H1 (cell line): ENCODE data around the gene RYR3. TPM values are rescaled to one million over a fixed set of nuclear protein-coding genes. Genes with fewer than 3 reads are reported as not detected.

Source experiments
- RNF2 ChIP-seq: fragments of 200-900, 300-1000 bp; sonication (generic); IDR thresholded peaks from 2 replicates; pipeline ENCODE4 v1.7.1; 2016; ENCODE audit warnings: borderline replicate concordance, low read depth, mild to moderate bottlenecking, antibody characterized with exemption, low read length; ENCODE audit not compliant: poor library complexity, severe bottlenecking; ENCODE audit errors: missing control alignments
- SIN3A ChIP-seq, 2 experiments: IDR thresholded peaks in 1 of 2; conservative IDR thresholded peaks in 1 of 2; 2 replicates each; pipeline ENCODE4 v1.6.1; 2011 to 2012; ENCODE audit warnings: low read length in 2 of 2, improper control_type of control experiment in 1 of 2, low read depth in 1 of 2, mild to moderate bottlenecking in 1 of 2
- TCF12 ChIP-seq: IDR thresholded peaks from 2 replicates; pipeline ENCODE4 v1.6.1; 2011; ENCODE audit warnings: low read depth, mild to moderate bottlenecking, low read length
- polyA plus RNA-seq, 7 experiments: library from polyadenylated mRNA; depleted of rRNA in 3 of 7; stranded (reverse) in 5 of 7; unstranded in 2 of 7; fragments of >200 nt in 5 of 7; fragments of 200-250 nt in 2 of 7; gene quantifications; 1 replicate in 5 of 7; 2 replicates in 1 of 7; 4 replicates in 1 of 7; pipeline versions ENCODE4 v1.2.1 to v1.2.3, GENCODE V29; 2011 to 2013; ENCODE audit warnings: missing spikeins in 2 of 7, mixed read lengths in 2 of 7
- total RNA-seq: library from RNA; stranded (reverse); fragmentation: NEBNext Ultra II Directional; extraction: Animal tissue kit (Norgen Biotek cat#: 25700); gene quantifications from 2 replicates; pipeline ENCODE4 v1.2.1, GENCODE V29; 2021

RYR3 gene
- total and polyA plus RNA-seq, 2 of the 8 experiments (the other 6 are each of a cell fraction or from before 2014, with no cell fraction given), result 0.33 to 3.4 TPM

DNA sequence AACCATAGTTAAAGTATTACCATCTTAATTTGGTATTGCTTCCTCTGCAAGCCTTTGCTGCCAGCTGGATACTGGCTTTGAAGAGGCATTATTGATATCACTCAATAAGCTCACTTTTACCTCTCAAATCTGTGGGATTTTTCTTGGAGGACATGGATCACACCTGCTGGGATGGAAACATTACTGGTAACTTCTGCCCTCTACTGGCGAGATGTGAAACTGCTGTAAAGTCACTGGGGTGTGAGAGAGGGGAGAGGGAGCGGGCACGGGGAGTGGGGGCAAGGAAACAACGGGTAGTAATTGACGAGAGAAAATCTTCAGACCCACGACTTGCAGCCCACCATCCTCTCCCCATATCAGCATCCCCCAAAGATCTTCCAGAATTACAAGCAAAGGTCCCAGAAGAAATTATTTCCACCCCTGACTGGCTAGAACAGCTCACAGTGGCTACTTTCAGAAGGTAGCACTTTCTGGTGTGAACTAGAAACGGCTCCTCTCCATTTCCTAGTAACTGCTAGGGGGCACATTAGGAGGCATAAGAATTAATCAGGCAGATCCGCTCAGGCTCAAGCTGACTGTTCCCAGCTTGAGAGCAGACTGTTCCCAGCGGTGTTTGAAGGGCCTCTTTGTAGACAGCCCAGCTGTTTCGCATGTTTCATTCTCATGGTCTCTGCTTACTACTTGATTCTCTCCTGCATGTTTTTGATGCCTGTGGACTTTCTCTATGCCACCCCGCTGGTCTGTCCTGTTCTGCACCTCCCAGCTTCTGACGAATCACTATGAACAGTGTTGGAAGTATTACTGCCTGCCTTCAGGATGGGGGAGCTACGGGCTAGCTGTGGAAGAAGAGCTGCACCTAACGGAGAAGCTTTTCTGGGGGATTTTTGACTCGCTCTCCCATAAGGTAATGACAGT, 427.2 kb downstream of the RYR3 start (continued):
- TF ChIP-seq SIN3A (conservative IDR thresholded peaks at IDR 0.05 in 1 of 2, IDR thresholded peaks at IDR 0.05 in 1 of 2; ENCODE audit: low read depth in 1 of 2, low read length in 2 of 2), result 0 out of 4 replicates have a peak, but pooled peaks of 1 of the 2 experiments have one; percentile 67
- no peak for TF ChIP-seq RNF2
- no peak for TF ChIP-seq TCF12
